ENCODE results near the gene DDX41. TPM values are rescaled to one million over a fixed set of nuclear protein-coding genes. Genes with fewer than 3 reads are reported as not detected.

DDX41 gene
- total RNA-seq, 1 experiment from 2014 or later = 133 TPM

- no peak overlapping the region for H2BK12ac ChIP-seq (ENCODE audit: insufficient read length, low read depth, low read length)
- H3T11ph ChIP-seq (ENCODE audit: low read length) = no peak overlapping the region
- H2AFZ ChIP-seq (ENCODE audit: low read length) = no peak overlapping the region
- H3K9me3 ChIP-seq (ENCODE audit: control insufficient read depth, low read depth, low read length) = no peaks in the 10 kb centered on the region
- no peak overlapping the region for H3K56ac ChIP-seq (ENCODE audit: insufficient read length, low read depth, low read length)
- H3K79me1 ChIP-seq (ENCODE audit: insufficient read depth, low read depth, low read length, poor library complexity, severe bottlenecking) = peaks cover 8% of the 10 kb centered on the region
- H4K91ac ChIP-seq (ENCODE audit: insufficient read length, low read depth, low read length) = no peak overlapping the region
- Mint-ChIP-seq H3K27me3 (ENCODE audit: low read depth) (peaks cover 14% of the 10 kb centered on the region), H3K9me3 (peaks cover 24 to 26% of the 10 kb centered on the region in 2 experiments), H3K36me3 (ENCODE audit: insufficient read depth in 1 of 3, low read depth in 3 of 3) (peaks cover 10 to 16% (median 14%) of the 10 kb centered on the region in 3 experiments), H3K4me1 (peaks cover 29 to 30% of the 10 kb centered on the region in 2 experiments), H3K27ac (no peak overlapping the region), H3K4me3 (no peak overlapping the region)
- TF ChIP-seq, protein P1, sequence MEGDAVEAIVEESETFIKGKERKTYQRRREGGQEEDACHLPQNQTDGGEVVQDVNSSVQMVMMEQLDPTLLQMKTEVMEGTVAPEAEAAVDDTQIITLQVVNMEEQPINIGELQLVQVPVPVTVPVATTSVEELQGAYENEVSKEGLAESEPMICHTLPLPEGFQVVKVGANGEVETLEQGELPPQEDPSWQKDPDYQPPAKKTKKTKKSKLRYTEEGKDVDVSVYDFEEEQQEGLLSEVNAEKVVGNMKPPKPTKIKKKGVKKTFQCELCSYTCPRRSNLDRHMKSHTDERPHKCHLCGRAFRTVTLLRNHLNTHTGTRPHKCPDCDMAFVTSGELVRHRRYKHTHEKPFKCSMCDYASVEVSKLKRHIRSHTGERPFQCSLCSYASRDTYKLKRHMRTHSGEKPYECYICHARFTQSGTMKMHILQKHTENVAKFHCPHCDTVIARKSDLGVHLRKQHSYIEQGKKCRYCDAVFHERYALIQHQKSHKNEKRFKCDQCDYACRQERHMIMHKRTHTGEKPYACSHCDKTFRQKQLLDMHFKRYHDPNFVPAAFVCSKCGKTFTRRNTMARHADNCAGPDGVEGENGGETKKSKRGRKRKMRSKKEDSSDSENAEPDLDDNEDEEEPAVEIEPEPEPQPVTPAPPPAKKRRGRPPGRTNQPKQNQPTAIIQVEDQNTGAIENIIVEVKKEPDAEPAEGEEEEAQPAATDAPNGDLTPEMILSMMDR (conservative IDR thresholded peaks at IDR 0.05) = no peak
- no peak overlapping the region for H2BK20ac ChIP-seq (ENCODE audit: low read depth, low read length, poor library complexity, severe bottlenecking)
- no peak overlapping the region for H3K18ac ChIP-seq (ENCODE audit: insufficient read length, low read depth, low read length)
- peaks cover 3% of the 10 kb centered on the region; the same call in 1 of the 2 replicates for H3K79me2 ChIP-seq (ENCODE audit: insufficient read depth, low read length)
- H3K27me3 ChIP-seq (ENCODE audit: insufficient read depth, low read length) = no peaks in the 10 kb centered on the region
- WGBS (ENCODE audit: extremely low coverage, insufficient read length, low lambda C conversion rate) = no CpG with 5 or more reads among the region's 5 CpGs
- DNase-seq = no peak
- H2BK120ac ChIP-seq (ENCODE audit: low read depth, low read length, poor library complexity, severe bottlenecking) = no peak overlapping the region
- no peak overlapping the region for H2BK15ac ChIP-seq (ENCODE audit: low read depth, low read length)
- no peak overlapping the region for H3K23ac ChIP-seq (ENCODE audit: insufficient read length, low read depth, low read length)
- H3K9ac ChIP-seq (ENCODE audit: extremely low read depth, insufficient read length, low read length) = no peak overlapping the region
- no peak overlapping the region for H3K27ac ChIP-seq (ENCODE audit: insufficient read length, low read depth, low read length)
- H3K14ac ChIP-seq (ENCODE audit: insufficient read depth, low read length) = no peak overlapping the region
- no peak overlapping the region for H2AK5ac ChIP-seq (ENCODE audit: insufficient read length, low read length)
- H3K4me1 ChIP-seq (ENCODE audit: insufficient read depth, low read length) = peaks cover 4% of the 10 kb centered on the region; the same call in 1 of the 2 replicates
- H3K4ac ChIP-seq (ENCODE audit: low read depth, low read length) = no peak overlapping the region
- no peaks in the 10 kb centered on the region for H4K20me1 ChIP-seq (ENCODE audit: control insufficient read depth, insufficient read depth, insufficient read length)
- H4K5ac ChIP-seq (ENCODE audit: insufficient read length, low read depth, low read length) = no peak overlapping the region
- no peak overlapping the region for H3K4me2 ChIP-seq (ENCODE audit: insufficient read depth, insufficient read length, low read length)
- H3K23me2 ChIP-seq (ENCODE audit: insufficient read length, low read depth, low read length, poor library complexity, severe bottlenecking) = peaks cover 14% of the 10 kb centered on the region
- H4K8ac ChIP-seq (replicated peaks; ENCODE audit: insufficient read length, low read depth, low read length) = no peak overlapping the region
- H2BK5ac ChIP-seq (ENCODE audit: insufficient read length, low read length) = no peak overlapping the region
Observed at GRCh38 chr5:177557796-177558195, 41.0 kb upstream of the DDX41 start.

All from H9 (cell line).